ENCODE data around the gene PVALEF. TPM values are rescaled to one million over a fixed set of nuclear protein-coding genes. Genes with fewer than 3 reads are reported as not detected.

PVALEF gene
- total RNA-seq, 2 donors from 2014 or later = not detected

GRCh38 chr17:81193470-81194224 is 28.3 kb downstream of the PVALEF start:
- no peak overlapping the region for H3K27ac Mint-ChIP-seq
- no peaks in the 10 kb centered on the region for H3K4me1 Mint-ChIP-seq (ENCODE audit: low read depth in 2 of 2)
- H3K36me3 Mint-ChIP-seq = no peaks in the 10 kb centered on the region
- ATAC-seq (no peak), DNase-seq (ENCODE audit: low spot score) (no peak)
- H3K4me3 Mint-ChIP-seq = no peak overlapping the region
- H3K27me3 Mint-ChIP-seq = no peaks in the 10 kb centered on the region
- H3K9me3 Mint-ChIP-seq = no peaks in the 10 kb centered on the region

- Mint-ChIP-seq H3K9me3 (no peaks in the 10 kb centered on the region), H3K27me3 (no peaks in the 10 kb centered on the region), H3K27ac (no peak overlapping the region), H3K36me3 (no peaks in the 10 kb centered on the region), H3K4me3 (no peak overlapping the region), H3K4me1 (ENCODE audit: low read depth in 2 of 2) (no peaks in the 10 kb centered on the region)
- ATAC-seq (no peak), DNase-seq (ENCODE audit: low spot score) (no peak)
Observed at GRCh38 chr17:81194225-81194760, 29.0 kb downstream of the PVALEF start.

GRCh38 chr17:81194941-81195901 is 29.9 kb downstream of the PVALEF start:
- Mint-ChIP-seq H3K27me3 (no peaks in the 10 kb centered on the region), H3K4me1 (ENCODE audit: low read depth in 2 of 2) (no peaks in the 10 kb centered on the region), H3K4me3 (no peak overlapping the region), H3K9me3 (no peaks in the 10 kb centered on the region), H3K27ac (no peak overlapping the region), H3K36me3 (no peaks in the 10 kb centered on the region)
- ATAC-seq = no peak
- DNase-seq (ENCODE audit: low spot score) = no peak

GRCh38 chr17:81195941-81196495 is 30.7 kb downstream of the PVALEF start:
- Mint-ChIP-seq H3K4me1 (ENCODE audit: low read depth in 2 of 2) (no peaks in the 10 kb centered on the region), H3K27me3 (no peaks in the 10 kb centered on the region), H3K36me3 (no peaks in the 10 kb centered on the region), H3K4me3 (no peak overlapping the region), H3K27ac (no peak overlapping the region), H3K9me3 (no peaks in the 10 kb centered on the region)
- DNase-seq (ENCODE audit: low spot score) (no peak), ATAC-seq (no peak)

GRCh38 chr17:81196505-81197408 is 31.4 kb downstream of the PVALEF start:
- H3K27ac Mint-ChIP-seq = no peak overlapping the region
- no peaks in the 10 kb centered on the region for H3K9me3 Mint-ChIP-seq
- no peak for ATAC-seq
- no peaks in the 10 kb centered on the region for H3K36me3 Mint-ChIP-seq
- H3K4me3 Mint-ChIP-seq = no peak overlapping the region
- DNase-seq (ENCODE audit: low spot score) = no peak
- H3K27me3 Mint-ChIP-seq = no peaks in the 10 kb centered on the region
- no peaks in the 10 kb centered on the region for H3K4me1 Mint-ChIP-seq (ENCODE audit: low read depth in 2 of 2)

GRCh38 chr17:81197409-81197795 is 32.1 kb downstream of the PVALEF start:
- no peak for DNase-seq (ENCODE audit: low spot score)
- no peaks in the 10 kb centered on the region for H3K36me3 Mint-ChIP-seq
- no peaks in the 10 kb centered on the region for H3K4me1 Mint-ChIP-seq (ENCODE audit: low read depth in 2 of 2)
- ATAC-seq = no peak
- H3K9me3 Mint-ChIP-seq = no peaks in the 10 kb centered on the region
- no peaks in the 10 kb centered on the region for H3K27me3 Mint-ChIP-seq
- no peak overlapping the region for H3K27ac Mint-ChIP-seq
- no peak overlapping the region for H3K4me3 Mint-ChIP-seq

GRCh38 chr17:81197831-81198490 is 32.7 kb downstream of the PVALEF start:
- H3K27me3 Mint-ChIP-seq = no peaks in the 10 kb centered on the region
- DNase-seq (ENCODE audit: low spot score) (no peak), ATAC-seq (no peak)
- no peak overlapping the region for H3K27ac Mint-ChIP-seq
- H3K4me3 Mint-ChIP-seq = no peak overlapping the region
- no peaks in the 10 kb centered on the region for H3K36me3 Mint-ChIP-seq
- no peaks in the 10 kb centered on the region for H3K9me3 Mint-ChIP-seq
- H3K4me1 Mint-ChIP-seq (ENCODE audit: low read depth in 2 of 2) = no peaks in the 10 kb centered on the region

- no peaks in the 10 kb centered on the region for H3K9me3 Mint-ChIP-seq
- no peak overlapping the region for H3K27ac Mint-ChIP-seq
- H3K4me1 Mint-ChIP-seq (ENCODE audit: low read depth in 2 of 2) = no peaks in the 10 kb centered on the region
- no peak for ATAC-seq
- no peaks in the 10 kb centered on the region for H3K36me3 Mint-ChIP-seq
- DNase-seq (ENCODE audit: low spot score) = no peak
- no peak overlapping the region for H3K4me3 Mint-ChIP-seq
- H3K27me3 Mint-ChIP-seq = no peaks in the 10 kb centered on the region
Observed at GRCh38 chr17:81198826-81199481, 33.6 kb downstream of the PVALEF start.

GRCh38 chr17:81199482-81199830 is 34.1 kb downstream of the PVALEF start:
- H3K4me3 Mint-ChIP-seq = no peak overlapping the region
- H3K27me3 Mint-ChIP-seq = no peaks in the 10 kb centered on the region
- H3K27ac Mint-ChIP-seq = no peak overlapping the region
- H3K9me3 Mint-ChIP-seq = no peaks in the 10 kb centered on the region
- ATAC-seq = no peak
- no peaks in the 10 kb centered on the region for H3K4me1 Mint-ChIP-seq (ENCODE audit: low read depth in 2 of 2)
- H3K36me3 Mint-ChIP-seq = no peaks in the 10 kb centered on the region
- DNase-seq (ENCODE audit: low spot score) = no peak

- no peaks in the 10 kb centered on the region for H3K27me3 Mint-ChIP-seq
- H3K4me1 Mint-ChIP-seq (ENCODE audit: low read depth in 2 of 2) = no peaks in the 10 kb centered on the region
- H3K9me3 Mint-ChIP-seq = no peaks in the 10 kb centered on the region
- DNase-seq (ENCODE audit: low spot score) (no peak), ATAC-seq (no peak)
- no peak overlapping the region for H3K27ac Mint-ChIP-seq
- no peak overlapping the region for H3K4me3 Mint-ChIP-seq
- H3K36me3 Mint-ChIP-seq = no peaks in the 10 kb centered on the region
Observed at GRCh38 chr17:81200201-81200600, 34.9 kb downstream of the PVALEF start.

- H3K27ac Mint-ChIP-seq = no peak overlapping the region
- ATAC-seq (peak in 1 of 2 donors; percentile 43), DNase-seq (ENCODE audit: low spot score) (no peak)
- H3K36me3 Mint-ChIP-seq = no peaks in the 10 kb centered on the region
- no peaks in the 10 kb centered on the region for H3K9me3 Mint-ChIP-seq
- H3K4me1 Mint-ChIP-seq (ENCODE audit: low read depth in 2 of 2) = no peaks in the 10 kb centered on the region
- no peak overlapping the region for H3K4me3 Mint-ChIP-seq
- no peaks in the 10 kb centered on the region for H3K27me3 Mint-ChIP-seq
Observed at GRCh38 chr17:81200695-81201580, 35.6 kb downstream of the PVALEF start.

- Mint-ChIP-seq H3K4me3 (no peak overlapping the region), H3K27ac (no peak overlapping the region), H3K4me1 (ENCODE audit: low read depth in 2 of 2) (no peaks in the 10 kb centered on the region), H3K27me3 (no peaks in the 10 kb centered on the region), H3K9me3 (no peaks in the 10 kb centered on the region), H3K36me3 (no peaks in the 10 kb centered on the region)
- ATAC-seq = no peak
- DNase-seq (ENCODE audit: low spot score) = no peak
Observed at GRCh38 chr17:81202318-81202717, 37.0 kb downstream of the PVALEF start.
